ENCODE results near the gene PHLDB2. TPM values are rescaled to one million over a fixed set of nuclear protein-coding genes. Genes with fewer than 3 reads are reported as not detected.

Gene PHLDB2
- total RNA-seq, 1 donor from 2014 or later, result 60.8 TPM

GRCh38 chr3:111967068-111967467 is 108.0 kb downstream of the PHLDB2 start:
- H3K4me3 ChIP-seq, result no peak overlapping the region
- peaks cover 22% of the 10 kb centered on the region for H3K36me3 ChIP-seq
- peak overlapping the region; percentile 2 for H3K27ac ChIP-seq
- no peaks in the 10 kb centered on the region for H3K27me3 ChIP-seq
- DNase-seq (no peak), ATAC-seq (peak; percentile 18)
- no peaks in the 10 kb centered on the region for H3K9me3 ChIP-seq
- peaks cover 6% of the 10 kb centered on the region for H3K4me1 ChIP-seq
- no peak for TF ChIP-seq CTCF (IDR thresholded peaks at IDR 0.05)
- intact Hi-C loops (cut with DNase I), result loop anchor here (5.0 kb wide), 1 partner anchor 250 kb away; no protein-coding TSS in a partner anchor

GRCh38 chr3:111967651-111968274 is 108.7 kb downstream of the PHLDB2 start:
- DNase-seq (peak; percentile 72), ATAC-seq (peak; percentile 98)
- H3K4me3 ChIP-seq, result no peak overlapping the region
- H3K4me1 ChIP-seq, result peaks cover 6% of the 10 kb centered on the region
- H3K9me3 ChIP-seq, result no peaks in the 10 kb centered on the region
- intact Hi-C loops (cut with DNase I), result loop anchor here (5.0 kb wide), 1 partner anchor 250 kb away; no protein-coding TSS in a partner anchor
- H3K27ac ChIP-seq, result peak overlapping the region; percentile 2
- H3K36me3 ChIP-seq, result peaks cover 22% of the 10 kb centered on the region
- TF ChIP-seq CTCF (IDR thresholded peaks at IDR 0.05), result peak; percentile 90
- no peaks in the 10 kb centered on the region for H3K27me3 ChIP-seq

GRCh38 chr3:111968319-111969054 is 109.4 kb downstream of the PHLDB2 start:
- H3K27ac ChIP-seq, result no peak overlapping the region
- TF ChIP-seq CTCF (IDR thresholded peaks at IDR 0.05), result no peak

GRCh38 chr3:111970376-111970775 is 111.3 kb downstream of the PHLDB2 start:
- ATAC-seq (no peak), DNase-seq (no peak)
- Histone ChIP-seq H3K27me3 (no peaks in the 10 kb centered on the region), H3K36me3 (peaks cover 8% of the 10 kb centered on the region), H3K27ac (no peak overlapping the region), H3K9me3 (no peaks in the 10 kb centered on the region), H3K4me3 (no peak overlapping the region), H3K4me1 (peaks cover 6% of the 10 kb centered on the region)
- no peak for TF ChIP-seq CTCF (IDR thresholded peaks at IDR 0.05)
- intact Hi-C loops (cut with DNase I), result no loop called here

More at GRCh38 chr3:111968319-111969054, 109.4 kb downstream of the PHLDB2 start:
- H3K36me3 ChIP-seq, result peaks cover 22% of the 10 kb centered on the region
- no peaks in the 10 kb centered on the region for H3K9me3 ChIP-seq
- H3K4me1 ChIP-seq, result peaks cover 6% of the 10 kb centered on the region
- no peak overlapping the region for H3K4me3 ChIP-seq
- ATAC-seq, result no peak
- H3K27me3 ChIP-seq, result no peaks in the 10 kb centered on the region
- intact Hi-C loops (cut with DNase I), result loop anchor here (5.0 kb wide), 1 partner anchor 251 kb away; no protein-coding TSS in a partner anchor
- DNase-seq, result no peak

GRCh38 chr3:111971533-111972130 is 112.6 kb downstream of the PHLDB2 start:
- H3K4me1 ChIP-seq, result peaks cover 6% of the 10 kb centered on the region
- intact Hi-C loops (cut with DNase I), result no loop called here
- peaks cover 8% of the 10 kb centered on the region for H3K36me3 ChIP-seq
- H3K4me3 ChIP-seq, result no peak overlapping the region
- H3K27me3 ChIP-seq, result no peaks in the 10 kb centered on the region
- DNase-seq (no peak), ATAC-seq (no peak)
- TF ChIP-seq CTCF (IDR thresholded peaks at IDR 0.05), result no peak
- no peaks in the 10 kb centered on the region for H3K9me3 ChIP-seq
- no peak overlapping the region for H3K27ac ChIP-seq

Measured in upper lobe of right lung (tissue), 1 donor.